HL-60 (cell line): ENCODE data around the gene PIP5K1C.

ENCODE experiments used
- DNase-seq, 2 experiments: peaks; one replicate each; pipeline ENCODE4 v3.0.0-alpha.2; 2010 to 2020; ENCODE audit warnings: low read depth in 1 of 2, low spot score in 1 of 2
- H3K27ac ChIP-seq: fragments of 250-450 bp; sonication (Bioruptor Pico); replicated peaks from 2 replicates; pipeline ENCODE4 v1.5.1; 2020; ENCODE audit warnings: mild to moderate bottlenecking, moderate library complexity
- H3K27me3 ChIP-seq: fragments of 250-450 bp; sonication (Bioruptor Pico); 2 replicates; pipeline ENCODE4 v1.5.1; 2021; ENCODE audit warnings: mild to moderate bottlenecking, moderate library complexity; ENCODE audit not compliant: insufficient read depth, poor library complexity, severe bottlenecking
- H3K4me3 ChIP-seq: replicated peaks from 2 replicates; pipeline ENCODE4 v1.5.1; 2011; ENCODE audit warnings: mild to moderate bottlenecking, control low read depth, low read length; ENCODE audit not compliant: insufficient read depth
- GABPA ChIP-seq: IDR thresholded peaks from 2 replicates; pipeline ENCODE4 v1.6.1; 2012; ENCODE audit warnings: low read depth
- POLR2AphosphoS5 ChIP-seq: IDR thresholded peaks from 2 replicates; pipeline ENCODE4 v1.6.1; 2012; ENCODE audit warnings: low read depth
- REST ChIP-seq: IDR thresholded peaks from 2 replicates; pipeline ENCODE4 v1.6.1; 2012; ENCODE audit warnings: low read depth; ENCODE audit not compliant: insufficient replicate concordance
- SPI1 ChIP-seq: IDR thresholded peaks from 2 replicates; pipeline ENCODE4 v1.6.1; 2012; ENCODE audit warnings: low read depth, mild to moderate bottlenecking, borderline replicate concordance
- TF ChIP-seq, protein P1 (sequence below): IDR thresholded peaks from one replicate; pipeline ENCODE4 v1.5.1; 2011; ENCODE audit warnings: low read length, control low read depth, inconsistent platforms; ENCODE audit not compliant: insufficient read depth

PIP5K1C gene

GRCh38 chr19:3672575-3672948 lies 27.7 kb downstream of the PIP5K1C start:
- Histone ChIP-seq H3K4me3 (no peak overlapping the region), H3K27ac (no peak overlapping the region), H3K27me3 (no peaks in the 10 kb centered on the region)
- DNase-seq, result no peak
- TF ChIP-seq SPI1 (no peak), GABPA (no peak), REST (no peak), POLR2AphosphoS5 (no peak)
- TF ChIP-seq, protein P1, sequence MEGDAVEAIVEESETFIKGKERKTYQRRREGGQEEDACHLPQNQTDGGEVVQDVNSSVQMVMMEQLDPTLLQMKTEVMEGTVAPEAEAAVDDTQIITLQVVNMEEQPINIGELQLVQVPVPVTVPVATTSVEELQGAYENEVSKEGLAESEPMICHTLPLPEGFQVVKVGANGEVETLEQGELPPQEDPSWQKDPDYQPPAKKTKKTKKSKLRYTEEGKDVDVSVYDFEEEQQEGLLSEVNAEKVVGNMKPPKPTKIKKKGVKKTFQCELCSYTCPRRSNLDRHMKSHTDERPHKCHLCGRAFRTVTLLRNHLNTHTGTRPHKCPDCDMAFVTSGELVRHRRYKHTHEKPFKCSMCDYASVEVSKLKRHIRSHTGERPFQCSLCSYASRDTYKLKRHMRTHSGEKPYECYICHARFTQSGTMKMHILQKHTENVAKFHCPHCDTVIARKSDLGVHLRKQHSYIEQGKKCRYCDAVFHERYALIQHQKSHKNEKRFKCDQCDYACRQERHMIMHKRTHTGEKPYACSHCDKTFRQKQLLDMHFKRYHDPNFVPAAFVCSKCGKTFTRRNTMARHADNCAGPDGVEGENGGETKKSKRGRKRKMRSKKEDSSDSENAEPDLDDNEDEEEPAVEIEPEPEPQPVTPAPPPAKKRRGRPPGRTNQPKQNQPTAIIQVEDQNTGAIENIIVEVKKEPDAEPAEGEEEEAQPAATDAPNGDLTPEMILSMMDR, result no peak

- Histone ChIP-seq H3K27me3 (no peaks in the 10 kb centered on the region), H3K4me3 (no peak overlapping the region), H3K27ac (no peak overlapping the region)
- TF ChIP-seq, protein P1, result no peak
- TF ChIP-seq SPI1, result peak; percentile 38; the same call in 1 of the 2 replicates
- DNase-seq, result no peak
Measured at GRCh38 chr19:3671680-3672574, 28.3 kb downstream of the PIP5K1C start.

GRCh38 chr19:3670796-3671679 lies 29.2 kb downstream of the PIP5K1C start:
- H3K27ac ChIP-seq, result no peak overlapping the region
- TF ChIP-seq SPI1 (no peak), GABPA (no peak), REST (no peak), POLR2AphosphoS5 (no peak)
- TF ChIP-seq, protein P1, result no peak
- H3K4me3 ChIP-seq, result no peak overlapping the region
- no peak for DNase-seq
- H3K27me3 ChIP-seq, result no peaks in the 10 kb centered on the region
